ENCODE measurements around the gene SLC35A5. TPM values are rescaled to one million over a fixed set of nuclear protein-coding genes. Genes with fewer than 3 reads are reported as not detected.

Gene SLC35A5
- total RNA-seq, 1 experiment from 2014 or later, result 20.4 TPM

GRCh38 chr3:112585782-112586181 is 23.9 kb downstream of the SLC35A5 start:
- TF ChIP-seq EZH2 (IDR thresholded peaks at IDR 0.05; ENCODE audit: borderline replicate concordance, low read depth, low read length, poor library complexity, severe bottlenecking), result no peak
- no peak for TF ChIP-seq CTCF (conservative IDR thresholded peaks at IDR 0.05; ENCODE audit: low read depth, low read length)
- no peak overlapping the region for H3K27ac ChIP-seq (ENCODE audit: low read depth, low read length, poor library complexity, severe bottlenecking)
- H3K36me3 ChIP-seq (ENCODE audit: insufficient read depth, low read length, poor library complexity, severe bottlenecking), result no peaks in the 10 kb centered on the region
- POLR2A ChIA-PET (ENCODE audit: low non-redundant PET), result no interaction called here
- intact Hi-C loops (cut with micrococcal nuclease; ENCODE audit: unreplicated experiment), result loop anchor here (5.0 kb wide), 1 partner anchor 47 kb away; no protein-coding TSS in a partner anchor
- H3K4me3 ChIP-seq (ENCODE audit: low read depth, low read length, poor library complexity, severe bottlenecking), result no peak overlapping the region
- CTCF ChIA-PET, result no interaction called here
- DNase-seq (ENCODE audit: low spot score), result no peak
- H3K4me1 ChIP-seq (ENCODE audit: insufficient read depth, low read length, poor library complexity, severe bottlenecking), result no peaks in the 10 kb centered on the region
- no peaks in the 10 kb centered on the region for H3K27me3 ChIP-seq (replicated peaks; ENCODE audit: insufficient read depth, low read depth, low read length, poor library complexity)
- BruUV-seq (replicated peaks), result no TSS peak
- H3K9me3 ChIP-seq (ENCODE audit: low read depth, low read length, poor library complexity, severe bottlenecking), result no peaks in the 10 kb centered on the region

DNA sequence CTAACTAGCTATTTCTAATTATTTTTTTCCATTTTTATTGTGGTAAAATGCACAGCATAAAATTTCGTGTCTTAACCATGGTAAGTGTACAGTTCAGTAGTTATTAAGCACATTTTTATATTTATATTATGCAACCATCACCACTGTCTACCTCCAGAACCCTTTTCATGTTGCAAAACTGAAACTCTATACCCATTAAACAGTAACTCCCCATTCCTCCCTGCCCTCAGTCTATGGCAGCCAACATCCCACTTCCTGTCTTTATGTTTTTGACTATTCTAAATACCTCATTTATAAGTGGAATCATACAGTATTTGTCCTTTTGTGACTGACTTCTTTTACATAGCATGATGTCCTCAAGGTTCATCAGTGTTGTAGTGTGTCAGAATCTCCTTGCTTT is 25.5 kb downstream of the SLC35A5 start:
- DNase-seq (ENCODE audit: low spot score), result no peak
- H3K27ac ChIP-seq (ENCODE audit: low read depth, low read length, poor library complexity, severe bottlenecking), result no peak overlapping the region
- no peak for TF ChIP-seq CTCF (conservative IDR thresholded peaks at IDR 0.05; ENCODE audit: low read depth, low read length)
- no peak for TF ChIP-seq EZH2 (IDR thresholded peaks at IDR 0.05; ENCODE audit: borderline replicate concordance, low read depth, low read length, poor library complexity, severe bottlenecking)
- ChIA-PET CTCF (no interaction called here), POLR2A (ENCODE audit: low non-redundant PET) (no interaction called here)
- intact Hi-C loops (cut with micrococcal nuclease; ENCODE audit: unreplicated experiment), result loop anchor here (5.0 kb wide), 1 partner anchor 45 kb away; no protein-coding TSS in a partner anchor
- no peaks in the 10 kb centered on the region for H3K27me3 ChIP-seq (replicated peaks; ENCODE audit: insufficient read depth, low read depth, low read length, poor library complexity)
- H3K4me1 ChIP-seq (ENCODE audit: insufficient read depth, low read length, poor library complexity, severe bottlenecking), result no peaks in the 10 kb centered on the region
- no TSS peak for BruUV-seq (replicated peaks)
- no peak overlapping the region for H3K4me3 ChIP-seq (ENCODE audit: low read depth, low read length, poor library complexity, severe bottlenecking)
- no peaks in the 10 kb centered on the region for H3K36me3 ChIP-seq (ENCODE audit: insufficient read depth, low read length, poor library complexity, severe bottlenecking)
- no peaks in the 10 kb centered on the region for H3K9me3 ChIP-seq (ENCODE audit: low read depth, low read length, poor library complexity, severe bottlenecking)

GRCh38 chr3:112593258-112593657 is 31.4 kb downstream of the SLC35A5 start:
- no peak overlapping the region for H3K27ac ChIP-seq (ENCODE audit: low read depth, low read length, poor library complexity, severe bottlenecking)
- intact Hi-C loops (cut with micrococcal nuclease; ENCODE audit: unreplicated experiment), result no loop called here
- no peaks in the 10 kb centered on the region for H3K9me3 ChIP-seq (ENCODE audit: low read depth, low read length, poor library complexity, severe bottlenecking)
- CTCF ChIA-PET, result no interaction called here
- DNase-seq (ENCODE audit: low spot score), result no peak
- no peak for TF ChIP-seq EZH2 (IDR thresholded peaks at IDR 0.05; ENCODE audit: borderline replicate concordance, low read depth, low read length, poor library complexity, severe bottlenecking)
- TF ChIP-seq CTCF (conservative IDR thresholded peaks at IDR 0.05; ENCODE audit: low read depth, low read length), result no peak
- POLR2A ChIA-PET (ENCODE audit: low non-redundant PET), result no interaction called here
- H3K36me3 ChIP-seq (ENCODE audit: insufficient read depth, low read length, poor library complexity, severe bottlenecking), result no peaks in the 10 kb centered on the region
- no peaks in the 10 kb centered on the region for H3K27me3 ChIP-seq (replicated peaks; ENCODE audit: insufficient read depth, low read depth, low read length, poor library complexity)
- H3K4me1 ChIP-seq (ENCODE audit: insufficient read depth, low read length, poor library complexity, severe bottlenecking), result no peaks in the 10 kb centered on the region
- H3K4me3 ChIP-seq (ENCODE audit: low read depth, low read length, poor library complexity, severe bottlenecking), result no peak overlapping the region
- no TSS peak for BruUV-seq (replicated peaks)
